Erythroblast (primary cell): Measurements from ENCODE around the gene OPCML.

Source experiments
- GATA1 ChIP-seq: IDR thresholded peaks from 2 replicates; pipeline ENCODE4 v1.6.1; 2011; ENCODE audit warnings: low read depth, mild to moderate bottlenecking, control low read depth, low read length, moderate library complexity
- POLR2A ChIP-seq: IDR thresholded peaks from 2 replicates; pipeline ENCODE4 v1.6.1; 2011; ENCODE audit warnings: mild to moderate bottlenecking, low read length

GRCh38 chr11:133176748-133177147, 355.6 kb downstream of the OPCML start:
- TF ChIP-seq POLR2A = no peak
- no peak for TF ChIP-seq GATA1
